NCI-H2196 treated with DMSO at 0.1 percent for 48 hours (cell line): ENCODE results near the gene LRBA.
"Not testable (repeated sequence)": the region's sequence is repeated elsewhere in the genome, so short reads cannot be mapped to it uniquely, and the experiment has no call there.

Source experiments
- DNase-seq: peaks from one replicate; lab custom pipeline; 2025; ENCODE audit not compliant: unreplicated experiment; lab: John Stamatoyannopoulos, UW

The LRBA gene, protein sequence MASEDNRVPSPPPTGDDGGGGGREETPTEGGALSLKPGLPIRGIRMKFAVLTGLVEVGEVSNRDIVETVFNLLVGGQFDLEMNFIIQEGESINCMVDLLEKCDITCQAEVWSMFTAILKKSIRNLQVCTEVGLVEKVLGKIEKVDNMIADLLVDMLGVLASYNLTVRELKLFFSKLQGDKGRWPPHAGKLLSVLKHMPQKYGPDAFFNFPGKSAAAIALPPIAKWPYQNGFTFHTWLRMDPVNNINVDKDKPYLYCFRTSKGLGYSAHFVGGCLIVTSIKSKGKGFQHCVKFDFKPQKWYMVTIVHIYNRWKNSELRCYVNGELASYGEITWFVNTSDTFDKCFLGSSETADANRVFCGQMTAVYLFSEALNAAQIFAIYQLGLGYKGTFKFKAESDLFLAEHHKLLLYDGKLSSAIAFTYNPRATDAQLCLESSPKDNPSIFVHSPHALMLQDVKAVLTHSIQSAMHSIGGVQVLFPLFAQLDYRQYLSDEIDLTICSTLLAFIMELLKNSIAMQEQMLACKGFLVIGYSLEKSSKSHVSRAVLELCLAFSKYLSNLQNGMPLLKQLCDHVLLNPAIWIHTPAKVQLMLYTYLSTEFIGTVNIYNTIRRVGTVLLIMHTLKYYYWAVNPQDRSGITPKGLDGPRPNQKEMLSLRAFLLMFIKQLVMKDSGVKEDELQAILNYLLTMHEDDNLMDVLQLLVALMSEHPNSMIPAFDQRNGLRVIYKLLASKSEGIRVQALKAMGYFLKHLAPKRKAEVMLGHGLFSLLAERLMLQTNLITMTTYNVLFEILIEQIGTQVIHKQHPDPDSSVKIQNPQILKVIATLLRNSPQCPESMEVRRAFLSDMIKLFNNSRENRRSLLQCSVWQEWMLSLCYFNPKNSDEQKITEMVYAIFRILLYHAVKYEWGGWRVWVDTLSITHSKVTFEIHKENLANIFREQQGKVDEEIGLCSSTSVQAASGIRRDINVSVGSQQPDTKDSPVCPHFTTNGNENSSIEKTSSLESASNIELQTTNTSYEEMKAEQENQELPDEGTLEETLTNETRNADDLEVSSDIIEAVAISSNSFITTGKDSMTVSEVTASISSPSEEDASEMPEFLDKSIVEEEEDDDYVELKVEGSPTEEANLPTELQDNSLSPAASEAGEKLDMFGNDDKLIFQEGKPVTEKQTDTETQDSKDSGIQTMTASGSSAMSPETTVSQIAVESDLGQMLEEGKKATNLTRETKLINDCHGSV (N-terminal part only)

DNA sequence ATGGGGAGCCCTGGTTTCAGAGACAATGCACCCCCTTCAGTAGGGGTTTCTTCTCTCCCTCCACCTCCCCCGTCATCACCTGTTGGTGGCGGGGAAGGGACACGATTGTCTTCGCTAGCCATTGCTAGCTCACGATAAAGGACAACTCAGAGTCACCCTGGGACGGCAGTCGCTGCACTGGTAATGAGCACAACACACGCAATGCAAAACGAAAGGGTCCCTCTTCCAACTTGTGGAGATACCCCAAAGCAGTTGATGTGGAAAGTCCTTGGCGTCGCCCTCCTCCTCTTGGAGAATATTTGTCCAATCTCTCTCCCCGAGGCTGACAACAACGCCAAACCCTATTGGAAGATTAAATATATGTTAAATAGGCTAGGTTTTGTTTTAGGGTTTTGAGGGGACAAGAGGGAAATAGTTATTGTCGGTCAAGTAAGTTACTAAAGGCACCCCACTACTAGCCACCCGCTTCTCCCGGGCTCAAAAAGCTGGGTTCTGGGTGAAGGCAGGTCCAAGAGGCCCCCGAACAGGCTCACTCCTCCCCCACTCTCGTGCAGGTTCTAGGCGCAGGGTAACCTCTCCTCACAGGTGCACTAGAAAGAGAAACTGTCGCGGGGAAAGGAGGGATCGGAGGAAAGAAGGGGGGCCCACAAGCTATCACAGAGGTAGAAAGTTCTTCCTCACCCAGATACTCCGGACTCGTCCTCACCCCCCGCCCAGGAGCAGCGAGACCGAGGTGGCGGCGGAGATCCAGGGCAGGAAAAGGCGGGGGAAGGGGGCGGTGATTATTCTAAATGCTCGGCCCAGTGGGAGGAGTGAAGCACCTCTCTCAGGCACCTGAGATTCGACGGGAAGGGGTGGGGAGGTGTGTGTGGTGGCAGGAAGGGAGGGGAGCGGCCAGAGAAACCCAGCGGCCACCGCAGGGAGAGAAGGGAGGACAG is at the start of gene LRBA:
LRBA (minus strand) TSS at position 764 of the 938 bp plus-strand sequence; CDS start at position 122, 642 bp downstream.
- peak; percentile 59 for DNase-seq

DNA sequence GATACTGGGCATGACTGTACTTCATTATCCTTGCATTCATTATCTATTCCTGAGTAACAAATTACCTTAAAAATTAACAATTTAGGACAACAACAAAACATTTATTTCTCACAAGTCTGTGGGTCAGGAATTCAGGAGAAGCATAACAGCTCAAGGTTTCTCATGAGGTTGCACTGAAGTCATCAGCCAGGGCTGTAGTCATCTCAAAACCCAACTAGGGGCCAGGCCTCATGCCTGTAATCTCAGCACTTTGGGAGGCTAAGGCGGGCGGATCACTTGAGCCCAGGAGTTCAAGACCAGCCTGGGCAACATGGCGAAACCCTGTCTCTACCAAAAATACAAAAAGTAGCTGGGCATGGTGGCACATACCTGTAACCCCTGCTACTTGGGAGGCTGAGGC is 48.1 kb upstream of the LRBA start:
- not testable (repeated sequence) for DNase-seq

DNA sequence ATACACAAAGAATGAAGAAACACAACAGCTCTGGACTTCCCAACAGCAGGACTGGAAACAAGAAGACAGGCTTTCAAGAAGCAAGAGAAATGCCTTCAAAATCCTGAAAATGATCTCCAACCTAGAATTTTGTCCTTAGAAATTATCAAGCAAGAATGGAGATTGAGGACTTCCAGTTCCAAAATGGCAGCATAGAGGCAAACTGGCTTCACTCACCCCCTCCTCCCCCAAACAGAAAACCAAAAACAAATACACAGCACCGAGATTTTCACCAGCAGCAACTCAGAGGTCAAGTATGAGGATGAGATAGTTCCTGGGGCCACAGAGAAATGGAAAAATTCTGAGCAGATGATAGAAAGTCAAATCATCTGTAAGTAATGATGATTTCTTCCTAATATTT is 40.5 kb upstream of the LRBA start:
- no peak for DNase-seq

DNA sequence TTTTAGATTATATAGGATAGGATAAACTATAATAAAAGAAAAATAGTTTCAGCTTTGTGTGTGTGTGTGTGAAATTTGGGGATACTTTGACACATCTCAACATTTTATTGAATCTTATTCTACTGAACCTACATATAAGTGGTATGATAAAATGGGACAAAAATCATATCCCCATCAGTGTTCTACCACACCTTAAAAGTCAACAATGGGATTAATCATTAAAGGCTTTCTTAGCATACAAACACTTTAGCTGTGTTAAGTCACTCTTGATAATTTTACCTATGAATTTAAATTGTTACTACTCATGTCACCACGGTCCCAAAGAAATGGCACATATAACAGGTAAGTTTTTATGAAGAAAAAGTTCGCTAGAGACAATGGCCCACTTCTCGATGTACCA is 37.7 kb upstream of the LRBA start:
- no peak for DNase-seq

DNA sequence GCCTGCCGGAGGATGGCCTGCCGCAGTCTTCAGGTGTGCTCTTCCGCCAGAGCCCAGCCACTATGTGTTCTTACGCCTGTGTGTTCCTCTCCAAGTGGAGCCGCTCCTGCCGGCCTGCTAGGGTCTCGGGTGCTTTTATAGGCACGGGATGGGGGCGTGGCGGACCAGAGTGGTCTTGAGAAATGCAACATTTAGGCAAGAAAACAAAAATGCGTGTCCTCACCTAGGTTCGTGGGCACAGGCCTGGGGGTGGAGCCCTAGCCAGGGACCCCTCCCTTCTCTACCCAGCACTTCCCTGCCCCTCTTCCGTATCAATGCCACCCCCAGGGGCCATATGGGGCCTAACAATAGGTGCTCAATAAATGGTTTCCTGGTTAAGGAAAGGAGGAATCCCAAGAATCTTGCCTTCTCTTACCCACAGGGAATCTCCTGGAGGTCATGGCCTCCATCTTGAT is 34.4 kb upstream of the LRBA start:
- DNase-seq, result no peak

DNA sequence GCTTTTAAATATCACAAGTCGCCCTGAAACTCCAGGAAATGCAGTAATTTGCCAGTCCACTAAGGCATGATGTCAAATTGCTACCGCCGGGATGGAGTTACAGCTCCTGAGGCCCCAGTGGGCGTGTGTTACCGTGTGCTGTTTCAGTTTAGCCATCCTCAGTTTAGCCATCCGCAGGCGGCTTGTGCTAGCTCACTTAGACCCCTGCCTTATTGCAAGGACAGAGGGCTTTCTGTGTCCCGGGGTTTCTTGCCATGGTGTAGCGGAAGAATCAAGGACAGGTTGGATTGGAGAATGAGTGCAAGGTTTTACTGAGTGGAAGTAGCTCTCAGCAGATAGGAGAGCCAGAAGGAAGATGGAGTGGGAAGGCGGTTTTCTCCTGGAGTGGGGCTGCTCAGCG is 33.8 kb upstream of the LRBA start:
- DNase-seq, result no peak

DNA sequence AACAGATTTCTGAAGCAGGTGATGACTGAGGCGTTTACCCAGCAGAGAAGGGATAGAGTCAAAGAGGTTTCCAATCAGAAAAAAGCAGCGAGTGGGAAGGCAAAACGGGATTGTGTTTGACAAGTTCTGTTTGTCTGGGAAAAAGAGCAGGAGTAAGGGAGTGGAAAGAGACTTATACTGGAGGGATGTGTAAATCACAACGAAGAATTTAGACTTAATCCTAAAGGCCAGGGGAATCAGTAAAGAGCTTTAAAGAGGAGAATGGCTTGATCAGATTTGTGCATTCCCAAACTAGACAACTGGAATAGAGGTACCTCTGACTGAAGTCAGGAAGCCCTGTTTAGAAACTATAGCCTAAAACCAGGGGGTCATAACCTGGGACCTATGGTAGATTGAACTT is 31.5 kb upstream of the LRBA start:
- no peak for DNase-seq

DNA sequence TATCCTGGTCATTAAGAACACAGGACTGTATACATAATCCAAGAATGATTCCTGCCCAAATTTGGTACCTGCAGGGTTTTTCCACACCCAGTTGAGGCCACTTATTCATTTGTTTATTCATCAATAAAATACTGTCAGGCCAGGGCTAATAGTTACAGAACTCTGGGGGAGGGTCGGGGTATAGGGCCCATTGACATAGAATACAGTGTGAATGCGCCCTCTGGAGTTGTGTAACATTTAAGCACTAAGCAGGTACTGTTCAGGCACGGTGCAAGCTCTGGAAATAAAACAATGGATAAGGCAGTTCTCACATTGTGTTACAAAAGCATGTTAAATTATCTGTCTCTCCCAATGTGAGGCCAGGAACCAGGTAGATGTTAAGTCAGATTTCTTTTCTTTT is 30.8 kb upstream of the LRBA start:
- DNase-seq, result no peak

DNA sequence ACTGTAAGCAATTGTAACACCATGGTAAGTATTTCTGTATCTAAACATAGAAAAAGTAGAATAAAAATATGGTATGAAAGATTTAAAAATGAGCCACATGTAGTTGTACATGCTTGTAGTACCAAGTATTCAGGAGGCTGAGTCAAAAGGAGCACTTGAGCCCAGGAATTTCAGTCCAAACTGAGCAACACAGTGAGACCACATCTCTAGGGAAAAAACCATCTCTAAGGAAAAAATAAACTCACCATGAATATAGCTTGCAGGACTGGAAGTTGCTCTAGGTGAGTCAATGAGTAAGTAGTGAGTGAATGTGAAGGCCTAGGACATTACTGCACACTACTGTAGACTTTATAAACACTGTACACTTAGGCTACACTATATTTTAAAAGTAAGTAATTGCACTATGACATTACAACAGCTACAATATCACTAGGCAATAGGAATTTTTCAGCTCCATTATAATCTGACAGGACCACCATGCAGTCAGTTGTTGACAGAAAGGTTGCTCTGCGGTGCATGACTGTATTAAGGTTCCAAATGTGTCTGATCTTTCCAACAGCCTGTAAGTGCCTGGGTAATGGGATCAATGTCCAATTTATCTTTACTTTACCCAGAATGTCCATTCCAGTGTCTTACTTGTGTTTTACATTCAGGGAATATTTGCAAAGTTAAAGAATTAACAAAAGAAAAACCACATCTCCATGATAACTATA is 28.9 kb upstream of the LRBA start:
- DNase-seq, result no peak

DNA sequence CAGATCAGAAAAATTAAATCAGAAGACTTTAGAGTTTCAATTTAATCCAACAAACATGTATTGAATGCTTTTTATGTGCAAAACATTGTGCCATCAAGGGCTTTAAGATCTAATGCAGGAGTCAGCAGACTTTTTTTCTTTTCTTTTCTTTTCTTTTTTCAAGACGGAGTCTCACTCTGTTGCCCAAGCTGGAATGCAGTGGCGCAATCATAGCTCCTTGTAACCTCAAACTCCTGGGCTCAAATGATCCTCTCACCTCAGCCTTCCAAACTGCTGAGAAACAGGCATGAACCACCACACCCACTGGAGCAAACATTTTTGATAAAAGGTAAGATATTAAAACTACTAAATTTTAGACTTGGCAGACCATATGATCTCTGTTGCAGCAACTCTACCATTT is 24.6 kb upstream of the LRBA start:
- DNase-seq, result no peak

DNA sequence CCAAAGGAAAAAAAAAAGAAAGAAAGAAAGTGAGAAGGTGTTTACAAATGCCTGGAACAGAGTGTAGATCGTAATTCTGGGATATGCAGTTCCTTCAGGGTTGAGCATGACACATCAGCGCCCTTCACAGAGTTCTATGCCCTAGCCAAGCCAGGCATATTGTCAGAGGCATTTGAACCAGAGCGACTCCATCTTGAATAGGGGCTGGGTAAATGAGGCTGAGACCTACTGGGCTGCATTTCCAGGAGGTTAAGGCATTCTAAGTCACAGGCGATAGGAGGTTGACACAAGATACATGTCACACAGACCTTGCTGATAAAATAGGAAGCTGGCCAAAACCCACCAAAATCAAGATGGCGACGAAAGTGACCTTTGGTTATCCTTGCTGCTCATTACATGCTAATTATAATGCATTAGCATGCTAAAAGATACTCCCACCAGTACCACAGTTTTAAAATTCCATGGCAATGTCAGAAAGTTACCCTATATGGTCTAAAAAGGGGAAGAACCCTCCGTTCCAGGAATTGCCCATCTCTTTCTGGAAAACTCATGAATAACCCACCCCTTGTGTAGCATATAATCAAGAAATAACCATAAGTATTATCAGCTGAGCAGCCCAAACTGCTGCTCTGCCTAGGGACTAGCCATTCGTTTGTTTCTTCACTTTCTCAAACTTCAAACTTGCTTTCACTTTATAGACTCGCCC is 23.5 kb upstream of the LRBA start:
- DNase-seq, result no peak

DNA sequence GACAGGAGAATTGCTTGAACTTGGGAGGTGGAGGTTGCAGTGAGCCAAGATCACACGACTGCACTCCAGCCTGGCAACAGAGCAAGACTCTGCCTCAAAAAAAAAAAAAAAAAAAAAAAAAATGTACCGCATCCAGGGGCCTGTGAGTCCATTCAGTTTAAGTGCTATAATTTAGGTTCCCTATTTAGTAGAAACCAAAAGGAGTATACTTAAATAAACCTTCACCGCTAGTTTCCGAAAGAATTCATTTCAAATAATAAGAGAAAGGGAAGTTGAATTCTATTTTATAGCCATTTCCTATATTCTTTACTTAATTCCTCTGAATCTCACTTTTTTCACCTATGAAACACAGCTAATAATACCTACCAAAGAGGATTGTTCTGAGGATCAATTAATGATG is 20.8 kb upstream of the LRBA start:
- no peak for DNase-seq

DNA sequence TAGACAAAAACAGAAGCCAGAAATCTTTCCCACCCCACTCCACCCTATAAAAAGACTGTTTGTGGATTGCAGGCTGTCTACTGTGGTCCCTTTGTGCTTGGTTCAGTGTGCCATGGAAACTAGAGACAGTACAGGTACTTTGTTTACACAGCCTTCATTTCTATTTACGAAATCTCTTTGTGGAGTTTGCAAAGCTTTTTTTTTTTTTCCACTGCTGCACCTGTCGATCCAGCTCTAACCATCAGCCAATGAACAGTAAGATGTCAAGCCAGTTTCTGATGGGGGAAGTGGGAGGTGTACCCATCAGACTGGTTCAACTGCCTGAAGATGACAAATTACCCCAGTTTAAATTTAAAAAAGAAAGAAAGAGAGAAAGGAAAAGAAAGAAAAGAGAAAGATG is 20.2 kb upstream of the LRBA start:
- peak; percentile 32 for DNase-seq

DNA sequence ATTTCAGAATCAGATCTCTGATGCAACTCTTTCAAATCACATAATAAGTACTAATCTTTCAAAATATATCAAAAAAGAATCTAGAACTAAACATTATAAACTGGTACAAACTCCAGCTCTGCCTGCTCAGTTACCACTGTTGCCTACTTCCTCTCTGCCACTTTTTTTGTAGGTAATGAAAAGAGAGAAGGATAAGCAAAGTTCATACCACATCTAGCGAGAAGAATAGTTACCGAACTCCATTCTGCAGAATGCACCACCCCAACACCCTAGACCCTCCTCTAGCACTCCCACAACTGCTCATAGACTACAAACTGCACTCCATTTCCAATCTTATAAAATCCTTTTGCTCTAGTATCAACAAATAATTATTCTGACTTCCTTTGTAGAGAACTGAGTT is 19.7 kb upstream of the LRBA start:
- no peak for DNase-seq

DNA sequence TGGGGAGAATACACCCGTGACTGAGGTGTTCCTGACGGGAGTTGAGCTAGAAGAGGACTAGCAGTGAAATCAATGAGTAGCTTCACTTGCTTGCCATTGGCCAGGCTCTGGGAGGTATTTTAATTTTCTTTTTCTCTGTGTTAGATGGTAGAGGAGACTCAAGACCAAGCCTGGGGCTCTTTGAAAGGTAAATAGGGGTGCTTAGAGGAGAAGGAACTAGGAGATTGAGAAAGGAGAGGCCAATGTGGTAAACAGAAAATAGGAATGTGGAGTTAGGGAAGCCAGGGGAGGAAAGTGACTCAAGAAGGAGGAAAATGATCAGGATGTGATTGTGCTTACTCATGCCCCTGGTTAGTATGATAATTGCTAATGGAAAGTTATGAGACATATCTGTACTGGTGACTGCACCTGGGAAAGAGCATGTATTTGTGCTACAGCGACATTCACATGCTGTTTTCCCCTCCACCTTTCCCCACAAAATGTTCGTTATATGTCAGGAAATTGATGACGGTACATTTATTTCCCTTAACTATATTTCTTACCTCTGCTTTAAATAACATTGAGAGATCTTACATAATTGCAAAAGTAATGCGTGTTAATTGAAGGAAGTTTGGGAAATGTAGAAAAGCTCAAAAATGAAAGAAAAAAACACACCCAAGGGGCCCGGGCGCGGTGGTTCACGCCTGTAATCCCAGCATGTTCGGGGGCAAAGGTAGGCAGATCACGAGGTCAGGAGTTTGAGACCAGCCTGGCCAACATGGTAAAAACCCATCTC is 16.9 kb upstream of the LRBA start:
- no peak for DNase-seq

DNA sequence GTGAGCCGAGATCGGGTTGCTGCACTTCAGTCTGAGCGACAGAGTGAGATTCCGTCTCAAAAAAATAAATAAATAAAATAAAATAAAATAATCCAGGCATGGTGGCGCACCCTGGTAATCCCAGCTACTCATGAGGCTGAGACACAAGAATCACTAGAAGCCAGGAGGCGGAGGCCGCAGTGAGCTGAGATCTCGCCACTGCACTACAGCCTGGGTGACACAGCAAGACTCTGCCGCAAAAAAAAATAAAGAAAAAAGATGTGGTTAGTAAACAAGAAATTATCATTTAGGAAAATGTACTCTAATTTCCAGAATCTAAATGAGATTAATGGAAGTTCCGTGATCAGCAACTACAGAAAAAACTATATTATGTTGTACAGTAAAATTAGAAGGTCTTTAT is 14.5 kb upstream of the LRBA start:
- DNase-seq, result no peak

DNA sequence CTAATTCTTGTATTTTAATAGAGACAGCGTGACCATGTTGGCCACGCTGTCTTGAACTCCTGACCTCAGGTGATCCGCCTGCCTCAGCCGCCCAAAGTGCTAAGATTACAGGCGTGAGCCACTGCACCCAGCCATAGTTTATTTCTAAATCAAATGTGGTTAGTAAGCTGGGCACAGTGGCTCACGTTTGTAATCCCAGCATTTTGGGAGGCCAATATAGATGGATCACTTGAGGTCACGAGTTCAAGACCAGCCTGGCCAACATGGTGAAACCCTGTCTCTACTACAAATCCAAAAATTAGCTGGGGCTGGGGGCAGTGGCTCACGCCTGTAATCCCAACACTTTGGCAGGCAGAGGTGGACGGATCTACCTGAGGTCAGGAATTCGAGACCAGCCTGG is 13.9 kb upstream of the LRBA start:
- not testable (repeated sequence) for DNase-seq

DNA sequence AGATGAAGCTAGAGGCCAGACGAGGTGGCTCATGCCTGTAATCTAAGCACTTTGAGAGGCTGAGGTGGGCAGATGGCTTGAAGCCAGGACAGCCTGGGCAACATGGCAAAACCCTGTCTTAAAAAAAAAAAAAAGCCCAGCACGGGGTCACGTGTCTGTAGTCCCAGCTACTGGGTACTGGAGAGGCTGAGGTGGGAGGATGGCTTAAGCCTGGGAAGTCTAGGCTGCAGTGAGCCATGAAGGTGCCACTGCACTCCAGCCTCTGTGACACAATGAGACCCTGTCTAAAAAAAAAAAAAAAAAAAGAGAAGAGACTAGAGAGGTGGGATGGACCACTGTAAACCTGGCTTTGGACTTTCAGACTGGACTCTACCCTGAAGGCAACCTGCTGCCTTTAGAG is 10.7 kb upstream of the LRBA start:
- DNase-seq, result no peak
